HG02973 (cell line): Measurements from ENCODE around the gene CFAP107.
"Not testable (repeated sequence)": the region's sequence is repeated elsewhere in the genome, so short reads cannot be mapped to it uniquely, and the experiment has no call there.

Experiments used
- ATAC-seq: cut with Tn5 transposase; IDR thresholded peaks from one replicate; pipeline ENCODE4 v1.9.1; 2021; ENCODE audit warnings: moderate library complexity; ENCODE audit not compliant: unreplicated experiment

CFAP107 gene

GRCh38 chr1:12745992-12746323 is at the start of gene CFAP107:
Gene CFAP107, plus strand, starts transcription at chr1:12746200. Its CDS starts 231 bp downstream, at chr1:12746431.
- ATAC-seq, result no peak

GRCh38 chr1:12696658-12697057 is 49.3 kb upstream of the CFAP107 start:
- ATAC-seq, result no peak

GRCh38 chr1:12697397-12697796 is 48.6 kb upstream of the CFAP107 start:
- ATAC-seq, result no peak

GRCh38 chr1:12703821-12704451 is 42.1 kb upstream of the CFAP107 start:
- ATAC-seq, result no peak

GRCh38 chr1:12706061-12706460 is 39.9 kb upstream of the CFAP107 start:
- no peak for ATAC-seq

GRCh38 chr1:12708396-12709090 is 37.5 kb upstream of the CFAP107 start:
- ATAC-seq, result no peak

GRCh38 chr1:12709091-12709491 is 36.9 kb upstream of the CFAP107 start:
- no peak for ATAC-seq

- ATAC-seq, result no peak
Observed at GRCh38 chr1:12709696-12710095, 36.3 kb upstream of the CFAP107 start.

- ATAC-seq, result no peak
Observed at GRCh38 chr1:12711536-12711935, 34.5 kb upstream of the CFAP107 start.

GRCh38 chr1:12712076-12712475 is 33.9 kb upstream of the CFAP107 start:
- ATAC-seq, result no peak

- no peak for ATAC-seq
Observed at GRCh38 chr1:12712929-12713328, 33.1 kb upstream of the CFAP107 start.

- not testable (repeated sequence) for ATAC-seq
Observed at GRCh38 chr1:12713651-12714050, 32.3 kb upstream of the CFAP107 start.

GRCh38 chr1:12714710-12715475 is 31.1 kb upstream of the CFAP107 start:
- no peak for ATAC-seq

- ATAC-seq, result no peak
Observed at GRCh38 chr1:12715896-12716437, 30.0 kb upstream of the CFAP107 start, which contains the start of gene AADACL3. Gene AADACL3, plus strand, starts transcription at chr1:12716110. Its CDS starts 67 bp downstream, at chr1:12716177.

- ATAC-seq, result no peak
Observed at GRCh38 chr1:12717301-12717838, 28.6 kb upstream of the CFAP107 start.

GRCh38 chr1:12722626-12723025 is 23.4 kb upstream of the CFAP107 start:
- ATAC-seq, result no peak

GRCh38 chr1:12728391-12728790 is 17.6 kb upstream of the CFAP107 start:
- ATAC-seq, result no peak

GRCh38 chr1:12730156-12730555 is 15.8 kb upstream of the CFAP107 start:
- no peak for ATAC-seq

- not testable (repeated sequence) for ATAC-seq
Observed at GRCh38 chr1:12731084-12731483, 14.9 kb upstream of the CFAP107 start.

- no peak for ATAC-seq
Observed at GRCh38 chr1:12734651-12735050, 11.3 kb upstream of the CFAP107 start.

GRCh38 chr1:12738934-12739333 is 7.1 kb upstream of the CFAP107 start:
- no peak for ATAC-seq
